ENCODE measurements around the gene NLRP1.

The NLRP1 gene

DNA sequence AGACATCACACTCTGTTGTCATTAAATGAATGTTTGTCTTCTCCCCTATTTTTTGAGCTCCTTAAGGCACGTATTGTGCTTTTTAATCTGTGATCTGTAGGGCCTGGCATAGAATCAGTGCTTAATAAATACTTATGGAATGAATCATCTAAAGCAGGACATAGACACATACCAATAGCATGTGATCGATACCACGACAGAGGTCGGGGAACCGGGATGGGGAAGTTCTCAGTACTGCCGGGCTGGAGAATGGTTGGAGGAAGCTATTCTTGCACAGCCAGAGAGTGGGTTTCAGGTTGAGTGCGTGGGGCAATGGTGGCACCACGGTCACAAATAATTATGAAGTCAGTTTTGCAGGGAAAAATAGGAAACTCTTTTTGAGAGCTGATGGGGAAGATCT is 26.8 kb downstream of the NLRP1 start:
- DNase-seq (ENCODE audit: low read depth in 2 of 2) = no peak

- no peak for DNase-seq (ENCODE audit: low read depth in 2 of 2)
Observed at GRCh38 chr17:5555254-5555653, 29.1 kb downstream of the NLRP1 start.

DNA sequence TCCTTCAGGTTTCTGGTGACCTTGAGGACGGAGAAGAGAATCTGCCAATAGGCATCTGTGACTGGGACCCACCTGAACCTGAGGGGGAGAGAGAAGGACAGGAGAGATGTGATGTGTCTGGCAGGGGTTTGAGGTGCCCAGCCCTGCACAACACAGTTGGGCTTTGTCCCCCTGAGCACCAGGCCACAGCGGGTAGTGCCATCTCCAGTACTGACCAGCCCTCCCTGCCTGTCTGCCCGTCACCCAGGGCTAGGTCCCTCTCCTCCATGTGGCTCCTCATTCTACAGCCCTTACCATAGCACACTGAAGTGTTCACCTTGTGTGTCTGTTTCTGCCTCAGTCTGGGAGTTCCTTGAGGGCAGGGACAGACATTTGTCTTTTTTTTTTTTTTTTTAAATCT is 30.8 kb downstream of the NLRP1 start:
- DNase-seq (ENCODE audit: low read depth in 2 of 2) = no peak

GRCh38 chr17:5552841-5553240 is 31.5 kb downstream of the NLRP1 start:
- DNase-seq (ENCODE audit: low read depth in 2 of 2) = no peak

DNA sequence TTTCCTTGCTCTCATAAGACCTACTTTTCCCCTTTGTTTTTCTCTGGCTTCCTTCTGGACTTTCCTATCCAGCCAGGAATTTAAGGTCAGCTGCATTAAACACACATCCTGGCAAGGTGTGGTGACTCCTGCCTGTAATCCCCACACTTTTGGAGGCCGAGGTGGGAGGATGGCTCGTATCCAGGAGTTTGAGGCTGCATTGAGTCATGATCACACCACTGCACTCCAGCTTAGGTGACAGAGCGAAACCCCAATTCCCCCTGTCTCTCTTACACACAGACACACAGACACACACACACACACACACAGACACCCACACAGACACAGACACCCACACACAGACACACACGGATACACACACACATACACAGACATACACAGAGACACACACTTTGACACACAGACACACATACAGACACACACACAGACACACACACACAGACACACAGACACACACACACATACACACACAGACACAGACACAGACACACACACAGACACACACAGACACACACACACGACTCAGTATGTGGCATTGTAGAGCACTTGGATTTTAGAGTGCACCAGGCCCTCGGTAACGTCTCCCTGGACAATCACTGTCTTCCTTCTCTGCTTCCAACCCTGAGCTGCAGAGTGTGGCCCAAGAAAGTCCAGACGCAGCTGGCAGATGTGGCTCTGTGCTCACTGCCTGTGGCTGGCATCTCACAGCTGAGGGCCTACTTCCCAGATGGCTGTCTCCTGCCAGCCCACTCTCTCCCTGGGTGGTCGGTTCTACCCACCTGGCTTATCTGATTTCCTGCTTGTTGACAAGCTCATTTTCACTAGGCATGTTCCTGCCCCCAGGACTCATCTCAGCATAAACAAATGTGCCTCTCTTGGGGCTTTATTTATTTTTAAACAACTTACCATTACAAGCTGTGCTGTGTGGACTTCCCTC is 39.0 kb downstream of the NLRP1 start:
- no peak for DNase-seq (ENCODE audit: low read depth in 2 of 2)

- no peak for DNase-seq (ENCODE audit: low read depth in 2 of 2)
Observed at GRCh38 chr17:5544115-5544514, 40.2 kb downstream of the NLRP1 start.

- DNase-seq (ENCODE audit: low read depth in 2 of 2) = no peak
Observed at GRCh38 chr17:5541610-5542202, 42.6 kb downstream of the NLRP1 start.

DNA sequence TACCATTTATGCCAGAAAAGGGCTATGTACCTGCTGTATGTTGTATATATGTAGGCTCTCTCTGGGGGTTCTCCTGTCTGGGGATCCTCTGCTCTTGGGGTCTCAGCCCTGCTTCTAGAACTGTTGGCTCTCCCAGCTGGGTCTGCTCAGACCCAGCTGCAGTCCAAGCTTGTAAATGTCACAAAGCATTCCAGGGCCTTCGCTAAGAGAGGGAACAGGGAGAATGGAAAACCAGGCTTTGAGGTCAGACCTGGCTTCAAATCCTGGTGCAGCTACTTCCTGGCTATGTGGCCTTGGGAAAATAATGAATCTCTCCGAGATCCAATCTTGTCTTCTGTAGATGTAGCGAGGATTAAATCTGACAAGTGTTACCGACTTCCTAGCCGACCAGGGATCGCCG is 44.0 kb downstream of the NLRP1 start:
- no peak for DNase-seq (ENCODE audit: low read depth in 2 of 2)

DNA sequence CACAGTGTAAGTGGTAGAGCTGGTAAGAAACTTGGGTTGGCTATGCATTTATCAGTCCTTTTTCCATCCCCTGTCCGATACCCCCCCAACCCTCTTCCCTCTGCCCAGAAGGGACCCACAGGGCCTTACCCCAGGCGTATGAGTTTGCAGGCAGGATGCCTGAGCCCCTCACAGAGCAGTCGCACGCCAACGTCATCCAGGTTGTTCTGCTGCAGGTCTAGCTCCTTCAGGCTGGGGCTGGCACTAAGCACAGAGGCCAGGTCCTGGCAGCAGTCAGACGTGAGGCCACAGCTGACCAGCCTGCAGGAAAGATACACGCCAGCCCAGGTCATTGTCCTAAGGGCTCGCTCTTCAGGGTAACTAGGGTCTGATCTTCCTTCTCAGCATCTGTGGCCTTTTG is 45.0 kb downstream of the NLRP1 start:
- DNase-seq (ENCODE audit: low read depth in 2 of 2) = no peak

DNA sequence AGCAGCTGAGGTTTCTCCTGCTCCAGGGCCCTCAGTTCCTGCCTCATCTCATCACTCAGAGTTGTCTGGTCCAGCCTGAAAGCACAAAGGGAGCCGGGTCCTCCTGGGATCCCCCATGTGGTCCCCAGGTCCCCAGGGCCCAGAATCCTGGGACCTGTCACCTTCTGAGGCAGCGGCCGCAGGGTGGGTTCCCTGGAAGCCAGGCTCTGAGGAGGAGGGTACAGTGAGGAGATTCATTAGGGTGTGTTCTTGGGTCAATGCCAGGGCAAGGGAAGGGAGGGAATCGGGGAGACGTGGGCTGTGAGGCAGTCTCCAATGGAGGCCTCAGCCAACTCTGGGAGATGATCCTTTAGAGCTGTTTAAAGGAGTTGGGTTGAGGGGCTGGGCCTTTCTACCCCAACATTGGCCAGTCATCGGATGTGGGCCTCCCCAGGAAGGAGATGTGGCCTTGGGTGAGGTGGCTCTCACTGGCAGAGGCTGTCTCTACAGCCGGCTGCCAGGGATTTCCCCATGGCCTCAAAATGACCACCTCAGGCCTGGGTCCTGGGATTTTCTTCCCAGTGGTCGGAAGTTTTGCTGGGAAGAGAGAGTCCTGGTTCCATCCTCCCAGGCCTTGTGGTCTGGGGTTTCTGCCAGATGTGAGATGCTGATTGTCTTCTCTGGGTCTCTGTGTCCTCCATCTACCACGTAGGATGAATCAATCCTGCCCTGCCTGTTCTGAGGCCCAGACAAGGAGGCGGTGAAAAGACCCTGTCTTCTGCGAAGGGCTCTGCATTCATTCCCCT is 47.3 kb downstream of the NLRP1 start:
- DNase-seq (ENCODE audit: low read depth in 2 of 2) = no peak

- no peak for DNase-seq (ENCODE audit: low read depth in 2 of 2)
Observed at GRCh38 chr17:5535436-5535835, 48.9 kb downstream of the NLRP1 start.

GRCh38 chr17:5533486-5534315 is 50.6 kb downstream of the NLRP1 start:
- DNase-seq (ENCODE audit: low read depth in 2 of 2) = no peak

- no peak for DNase-seq (ENCODE audit: low read depth in 2 of 2)
Observed at GRCh38 chr17:5532581-5532980, 51.7 kb downstream of the NLRP1 start.

DNA sequence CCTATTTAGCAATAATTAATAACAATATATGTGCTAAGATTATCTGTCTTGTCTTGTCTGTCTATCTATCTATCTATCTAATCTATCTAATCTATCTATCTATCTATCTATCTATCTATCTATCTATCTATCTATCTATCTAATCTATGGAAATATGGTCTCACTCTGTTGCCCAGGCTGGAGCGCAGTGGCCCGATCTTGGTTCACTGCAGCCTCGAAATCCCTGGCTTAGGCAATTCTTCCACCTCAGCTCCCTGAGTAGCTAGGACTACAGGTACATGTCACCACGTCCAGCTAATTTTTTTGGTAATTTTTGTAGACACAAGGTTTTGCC is 53.3 kb downstream of the NLRP1 start:
- DNase-seq (ENCODE audit: low read depth in 2 of 2) = no peak

DNA sequence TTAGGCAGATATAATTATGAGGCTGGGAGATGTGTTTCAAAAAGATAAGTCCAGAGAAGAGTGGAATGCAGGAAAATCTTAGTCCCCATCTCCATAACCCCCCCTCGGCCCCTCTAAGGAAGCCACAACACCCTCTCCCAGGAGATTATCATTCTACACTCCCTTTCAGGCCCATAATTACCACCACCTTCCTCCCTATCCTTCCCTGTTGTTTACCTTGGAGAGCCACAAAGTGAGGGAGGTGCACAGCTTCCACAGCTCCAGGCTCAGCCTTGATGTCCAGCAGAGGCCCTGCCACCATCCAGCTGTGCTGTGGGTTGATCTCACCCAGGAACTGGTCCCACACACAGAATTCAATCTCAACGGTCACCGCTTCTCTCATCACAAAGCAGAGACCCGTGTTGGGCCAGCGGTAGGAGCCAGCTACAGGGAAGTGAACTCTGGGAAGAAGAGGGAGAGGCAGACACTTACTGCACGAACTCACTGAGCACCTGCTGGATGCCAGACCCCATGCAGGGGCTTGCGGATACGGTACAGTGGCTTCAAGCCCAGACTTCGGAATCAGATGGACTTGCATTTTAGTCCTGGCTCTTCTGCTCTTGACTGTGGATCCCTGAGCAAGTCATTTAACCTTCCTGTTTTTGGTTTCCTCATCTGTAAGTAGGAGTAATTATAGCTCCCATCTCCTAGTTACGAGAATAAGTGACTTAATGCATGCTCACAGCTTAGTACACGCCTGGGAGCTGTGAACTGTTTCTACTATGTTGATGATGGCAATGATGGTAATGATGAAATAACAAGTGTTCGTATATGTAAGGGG is 53.8 kb downstream of the NLRP1 start:
- no peak for DNase-seq (ENCODE audit: low read depth in 2 of 2)

- DNase-seq (ENCODE audit: low read depth in 2 of 2) = no peak
Observed at GRCh38 chr17:5527601-5528250, 56.6 kb downstream of the NLRP1 start.

GRCh38 chr17:5526821-5527598 is 57.3 kb downstream of the NLRP1 start:
- DNase-seq (ENCODE audit: low read depth in 2 of 2) = peak in 1 of 2 donors; percentile 24

DNA sequence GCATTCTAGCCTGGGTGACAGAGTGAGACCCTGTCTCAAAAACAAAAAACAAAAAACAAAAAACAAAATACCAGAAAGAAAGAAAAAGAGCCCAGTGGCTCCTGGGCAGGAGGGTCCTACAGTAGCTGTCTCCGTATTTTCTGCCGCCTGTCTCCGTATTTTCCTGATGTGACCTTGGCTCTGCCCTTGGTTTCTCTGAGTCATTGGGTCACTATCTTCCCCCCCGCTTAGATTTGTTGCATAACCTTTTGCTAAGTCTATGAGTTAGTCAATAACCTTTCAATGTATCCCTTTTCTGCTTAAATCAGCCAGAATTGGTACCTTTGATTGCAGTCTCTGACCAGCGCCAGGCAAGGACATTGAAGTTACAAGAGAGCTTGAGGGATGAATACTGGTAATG is 61.1 kb downstream of the NLRP1 start:
- no peak for DNase-seq (ENCODE audit: low read depth in 2 of 2)

- no peak for DNase-seq (ENCODE audit: low read depth in 2 of 2)
Observed at GRCh38 chr17:5522476-5522875, 61.8 kb downstream of the NLRP1 start.
